ENCODE results near the gene BRINP2.

DNA sequence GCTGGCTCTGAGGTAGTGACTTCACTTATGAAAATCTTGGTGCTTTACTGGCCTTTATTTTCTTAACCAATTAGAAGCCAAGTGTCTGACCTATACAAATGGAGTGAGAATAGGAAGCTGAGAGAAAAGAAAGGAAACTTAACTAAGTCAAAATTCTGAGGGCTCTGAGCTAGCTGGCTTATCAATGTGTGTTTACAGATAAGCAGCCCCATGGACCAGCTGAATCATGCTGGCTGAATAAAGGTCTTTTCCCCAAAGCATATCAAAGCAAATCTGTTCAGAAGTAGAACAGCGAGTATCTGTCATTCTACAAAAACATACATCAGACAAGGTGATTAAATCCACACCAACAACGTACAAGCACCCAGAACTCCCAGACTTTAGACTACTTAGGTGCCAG is 117.2 kb downstream of the BRINP2 start:
- TF ChIP-seq, protein P1, sequence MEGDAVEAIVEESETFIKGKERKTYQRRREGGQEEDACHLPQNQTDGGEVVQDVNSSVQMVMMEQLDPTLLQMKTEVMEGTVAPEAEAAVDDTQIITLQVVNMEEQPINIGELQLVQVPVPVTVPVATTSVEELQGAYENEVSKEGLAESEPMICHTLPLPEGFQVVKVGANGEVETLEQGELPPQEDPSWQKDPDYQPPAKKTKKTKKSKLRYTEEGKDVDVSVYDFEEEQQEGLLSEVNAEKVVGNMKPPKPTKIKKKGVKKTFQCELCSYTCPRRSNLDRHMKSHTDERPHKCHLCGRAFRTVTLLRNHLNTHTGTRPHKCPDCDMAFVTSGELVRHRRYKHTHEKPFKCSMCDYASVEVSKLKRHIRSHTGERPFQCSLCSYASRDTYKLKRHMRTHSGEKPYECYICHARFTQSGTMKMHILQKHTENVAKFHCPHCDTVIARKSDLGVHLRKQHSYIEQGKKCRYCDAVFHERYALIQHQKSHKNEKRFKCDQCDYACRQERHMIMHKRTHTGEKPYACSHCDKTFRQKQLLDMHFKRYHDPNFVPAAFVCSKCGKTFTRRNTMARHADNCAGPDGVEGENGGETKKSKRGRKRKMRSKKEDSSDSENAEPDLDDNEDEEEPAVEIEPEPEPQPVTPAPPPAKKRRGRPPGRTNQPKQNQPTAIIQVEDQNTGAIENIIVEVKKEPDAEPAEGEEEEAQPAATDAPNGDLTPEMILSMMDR (IDR thresholded peaks at IDR 0.05 in 4 of 5, conservative IDR thresholded peaks at IDR 0.05 in 1 of 5): no peak
- TF ChIP-seq POLR2A (IDR thresholded peaks at IDR 0.05): no peak
